Superior temporal gyrus (tissue), 1 donor: Measurements from ENCODE around the gene HSD17B12.

Source experiments
- DNase-seq: peaks from one replicate; pipeline ENCODE4 v3.0.0-alpha.2; 2016; ENCODE audit errors: extremely low spot score

Gene HSD17B12

GRCh38 chr11:43687120-43687791 is 6.7 kb downstream of the HSD17B12 start:
- DNase-seq, result no peak

GRCh38 chr11:43688394-43688793 is 7.9 kb downstream of the HSD17B12 start:
- DNase-seq, result no peak

GRCh38 chr11:43689167-43689566 is 8.6 kb downstream of the HSD17B12 start:
- no peak for DNase-seq

- no peak for DNase-seq
Observed at GRCh38 chr11:43690929-43691725, 10.6 kb downstream of the HSD17B12 start.

- no peak for DNase-seq
Observed at GRCh38 chr11:43691806-43692205, 11.3 kb downstream of the HSD17B12 start.

- DNase-seq, result no peak
Observed at GRCh38 chr11:43693069-43693468, 12.5 kb downstream of the HSD17B12 start.

- DNase-seq, result no peak
Observed at GRCh38 chr11:43693731-43694130, 13.2 kb downstream of the HSD17B12 start.

GRCh38 chr11:43694477-43694876 is 13.9 kb downstream of the HSD17B12 start:
- DNase-seq, result no peak

GRCh38 chr11:43697679-43698078 is 17.1 kb downstream of the HSD17B12 start:
- DNase-seq, result no peak

- no peak for DNase-seq
Observed at GRCh38 chr11:43699870-43700269, 19.3 kb downstream of the HSD17B12 start.

- no peak for DNase-seq
Observed at GRCh38 chr11:43706631-43707030, 26.1 kb downstream of the HSD17B12 start.

GRCh38 chr11:43708776-43709175 is 28.2 kb downstream of the HSD17B12 start:
- DNase-seq, result no peak

GRCh38 chr11:43709689-43710088 is 29.2 kb downstream of the HSD17B12 start:
- DNase-seq, result no peak

GRCh38 chr11:43712676-43713075 is 32.1 kb downstream of the HSD17B12 start:
- no peak for DNase-seq

GRCh38 chr11:43718373-43718772 is 37.8 kb downstream of the HSD17B12 start:
- DNase-seq, result no peak

- no peak for DNase-seq
Observed at GRCh38 chr11:43723617-43724016, 43.1 kb downstream of the HSD17B12 start.

- no peak for DNase-seq
Observed at GRCh38 chr11:43732225-43732624, 51.7 kb downstream of the HSD17B12 start.

- no peak for DNase-seq
Observed at GRCh38 chr11:43734256-43734655, 53.7 kb downstream of the HSD17B12 start.

GRCh38 chr11:43735115-43735514 is 54.6 kb downstream of the HSD17B12 start:
- no peak for DNase-seq

- peak; percentile 35 for DNase-seq
Observed at GRCh38 chr11:43735961-43736360, 55.4 kb downstream of the HSD17B12 start.

- DNase-seq, result peak; percentile 60
Observed at GRCh38 chr11:43736502-43737200, 56.1 kb downstream of the HSD17B12 start.

- DNase-seq, result no peak
Observed at GRCh38 chr11:43737201-43737590, 56.7 kb downstream of the HSD17B12 start.
